Kidney epithelial cell (primary cell): ENCODE results near the gene KCNAB1. TPM values are rescaled to one million over a fixed set of nuclear protein-coding genes. Genes with fewer than 3 reads are reported as not detected.
"Not testable (repeated sequence)": the region's sequence is repeated elsewhere in the genome, so short reads cannot be mapped to it uniquely, and the experiment has no call there.

Source experiments
- DNase-seq: peaks from one replicate; pipeline ENCODE4 v3.0.0-alpha.2; 2010; ENCODE audit warnings: low read depth
- H3K27me3 ChIP-seq: 2 replicates; pipeline ENCODE4 v1.6.0; 2011; ENCODE audit warnings: low read length; ENCODE audit not compliant: control insufficient read depth, insufficient read depth
- H3K36me3 ChIP-seq: 2 replicates; pipeline ENCODE4 v1.5.1; 2011; ENCODE audit warnings: low read length; ENCODE audit not compliant: control insufficient read depth, insufficient read depth
- H3K4me3 ChIP-seq: 2 replicates; pipeline ENCODE4 v1.5.1; 2011; ENCODE audit warnings: low read depth, mild to moderate bottlenecking, control low read depth, low read length
- CTCF ChIP-seq: IDR thresholded peaks from 2 replicates; pipeline ENCODE4 v1.5.1; 2011; ENCODE audit warnings: mild to moderate bottlenecking, moderate library complexity, low read length, control low read depth, inconsistent platforms; ENCODE audit not compliant: insufficient read depth, poor library complexity, severe bottlenecking
- total RNA-seq: library from RNA; depleted of rRNA; stranded (reverse); fragments of >200 nt; gene quantifications from 2 replicates; pipeline ENCODE4 v1.2.3, GENCODE V29; 2015

Gene KCNAB1
- not detected in 2 replicates for total RNA-seq

GRCh38 chr3:156120528-156121251, at the start of gene KCNAB1:
Gene KCNAB1, plus strand, starts transcription at chr3:156120578.
- peaks cover 5% of the 10 kb centered on the region for H3K27me3 ChIP-seq
- no peak for DNase-seq
- no peaks in the 10 kb centered on the region for H3K36me3 ChIP-seq
- no peak within 1 kb of the TSS for H3K4me3 ChIP-seq
- no peak for TF ChIP-seq CTCF

GRCh38 chr3:156071031-156071430, 49.3 kb upstream of the KCNAB1 start:
- Histone ChIP-seq H3K36me3 (no peaks in the 10 kb centered on the region), H3K27me3 (no peaks in the 10 kb centered on the region), H3K4me3 (no peak overlapping the region)
- TF ChIP-seq CTCF, result no peak
- DNase-seq, result no peak

- H3K36me3 ChIP-seq, DNase-seq, H3K4me3 ChIP-seq, H3K27me3 ChIP-seq: not testable (repeated sequence)
These were observed 47.3 kb upstream of the KCNAB1 start for GRCh38 chr3:156072950-156073657.

- Histone ChIP-seq H3K36me3 (no peaks in the 10 kb centered on the region), H3K4me3 (no peak overlapping the region), H3K27me3 (no peaks in the 10 kb centered on the region)
- no peak for TF ChIP-seq CTCF
- no peak for DNase-seq
These were observed 30.3 kb upstream of the KCNAB1 start for GRCh38 chr3:156090126-156090525.

GRCh38 chr3:156093964-156094363, 26.4 kb upstream of the KCNAB1 start:
- H3K4me3 ChIP-seq, result no peak overlapping the region
- H3K27me3 ChIP-seq, result no peaks in the 10 kb centered on the region
- DNase-seq, result no peak
- TF ChIP-seq CTCF, result no peak
- no peaks in the 10 kb centered on the region for H3K36me3 ChIP-seq

GRCh38 chr3:156094391-156094790, 26.0 kb upstream of the KCNAB1 start:
- Histone ChIP-seq H3K27me3 (no peaks in the 10 kb centered on the region), H3K4me3 (no peak overlapping the region), H3K36me3 (no peaks in the 10 kb centered on the region)
- no peak for TF ChIP-seq CTCF
- DNase-seq, result no peak

GRCh38 chr3:156095652-156096051, 24.7 kb upstream of the KCNAB1 start:
- not testable (repeated sequence) for H3K36me3 ChIP-seq, H3K4me3 ChIP-seq, DNase-seq, H3K27me3 ChIP-seq
